ENCODE measurements around the gene KLRC2.
"Not testable (repeated sequence)": the region's sequence is repeated elsewhere in the genome, so short reads cannot be mapped to it uniquely, and the experiment has no call there.

The KLRC2 gene

GRCh38 chr12:10404798-10405197 lies 31.0 kb downstream of the KLRC2 start:
- no peak for FAIRE-seq

- FAIRE-seq = no peak
These were observed 35.0 kb downstream of the KLRC2 start for GRCh38 chr12:10400829-10401228.

- no peak for FAIRE-seq
These were observed 37.6 kb downstream of the KLRC2 start for GRCh38 chr12:10398168-10398567.

- FAIRE-seq = no peak
These were observed 38.5 kb downstream of the KLRC2 start for GRCh38 chr12:10397296-10397695.

- FAIRE-seq = not testable (repeated sequence)
These were observed 39.6 kb downstream of the KLRC2 start for GRCh38 chr12:10396176-10396575.

GRCh38 chr12:10395390-10395998 lies 40.3 kb downstream of the KLRC2 start:
- no peak for FAIRE-seq

- not testable (repeated sequence) for FAIRE-seq
These were observed 41.2 kb downstream of the KLRC2 start for GRCh38 chr12:10394531-10395152.

- no peak for FAIRE-seq
These were observed 42.5 kb downstream of the KLRC2 start for GRCh38 chr12:10393291-10393690.

GRCh38 chr12:10392394-10392930 lies 43.3 kb downstream of the KLRC2 start:
- FAIRE-seq = no peak

GRCh38 chr12:10390991-10391390 lies 44.8 kb downstream of the KLRC2 start:
- FAIRE-seq = not testable (repeated sequence)

- no peak for FAIRE-seq
These were observed 45.9 kb downstream of the KLRC2 start, which contains the start of gene KLRK1 for GRCh38 chr12:10389904-10390303. Gene KLRK1, minus strand, starts transcription at chr12:10390041. Its CDS starts 1,231 bp downstream, at chr12:10388810.

- no peak for FAIRE-seq
These were observed 47.0 kb downstream of the KLRC2 start for GRCh38 chr12:10388624-10389413.

GRCh38 chr12:10387498-10387897 lies 48.3 kb downstream of the KLRC2 start:
- not testable (repeated sequence) for FAIRE-seq

GRCh38 chr12:10386857-10387256 lies 49.0 kb downstream of the KLRC2 start:
- no peak for FAIRE-seq

- FAIRE-seq = no peak
These were observed 50.6 kb downstream of the KLRC2 start for GRCh38 chr12:10385166-10385613.

- no peak for FAIRE-seq
These were observed 51.6 kb downstream of the KLRC2 start for GRCh38 chr12:10384191-10384590.

- FAIRE-seq = no peak
These were observed 53.7 kb downstream of the KLRC2 start for GRCh38 chr12:10381928-10382628.

Measured in islet of Langerhans (tissue), 1 donor.